NB4 (cell line): ENCODE data around the gene KIF23.
"Not testable (repeated sequence)": the region's sequence is repeated elsewhere in the genome, so short reads cannot be mapped to it uniquely, and the experiment has no call there.

Experiments
- DNase-seq: peaks from one replicate; pipeline ENCODE4 v3.0.0; 2010; ENCODE audit warnings: low read depth
- H3K4me3 ChIP-seq: one replicate; pipeline ENCODE4 v1.5.1; 2011; ENCODE audit warnings: mild to moderate bottlenecking, low read depth, low read length, moderate library complexity
- CTCF ChIP-seq: IDR thresholded peaks from one replicate; pipeline ENCODE4 v1.5.1; 2012; ENCODE audit warnings: low read depth, low read length
- MAX ChIP-seq: IDR thresholded peaks from 2 replicates; pipeline ENCODE4 v1.6.1; 2011; ENCODE audit warnings: low read depth, low read length
- MYC ChIP-seq: IDR thresholded peaks from 2 replicates; pipeline ENCODE4 v1.6.1; 2011; ENCODE audit warnings: low read depth, low read length
- POLR2A ChIP-seq: IDR thresholded peaks from 2 replicates; pipeline ENCODE4 v1.6.1; 2011; ENCODE audit warnings: mild to moderate bottlenecking; ENCODE audit not compliant: insufficient read length; ENCODE audit errors: extremely low read depth

KIF23 gene

GRCh38 chr15:69377216-69377970 lies 36.8 kb upstream of the KIF23 start:
- TF ChIP-seq MAX = no peak
- no peak for TF ChIP-seq POLR2A
- no peak for TF ChIP-seq MYC
- TF ChIP-seq CTCF = no peak
- no peak for DNase-seq
- H3K4me3 ChIP-seq = no peak overlapping the region

GRCh38 chr15:69380100-69380725 lies 33.9 kb upstream of the KIF23 start:
- peak; percentile 28 for DNase-seq
- TF ChIP-seq CTCF = peak; percentile 24
- no peak for TF ChIP-seq POLR2A
- no peak overlapping the region for H3K4me3 ChIP-seq

GRCh38 chr15:69380726-69381105 lies 33.4 kb upstream of the KIF23 start:
- H3K4me3 ChIP-seq = no peak overlapping the region
- TF ChIP-seq POLR2A (no peak), MAX (no peak), MYC (no peak), CTCF (no peak)
- no peak for DNase-seq

- DNase-seq, H3K4me3 ChIP-seq: not testable (repeated sequence)
Observed at GRCh38 chr15:69382176-69382575, 32.0 kb upstream of the KIF23 start.

- H3K4me3 ChIP-seq, DNase-seq: not testable (repeated sequence)
Observed at GRCh38 chr15:69384066-69384465, 30.1 kb upstream of the KIF23 start.

GRCh38 chr15:69384626-69385598 lies 29.2 kb upstream of the KIF23 start:
- DNase-seq = no peak
- H3K4me3 ChIP-seq = no peak overlapping the region
- TF ChIP-seq POLR2A (no peak), CTCF (no peak), MAX (no peak), MYC (no peak)

GRCh38 chr15:69385831-69386230 lies 28.3 kb upstream of the KIF23 start:
- no peak overlapping the region for H3K4me3 ChIP-seq
- TF ChIP-seq POLR2A (no peak), MYC (no peak), CTCF (no peak)
- DNase-seq = no peak
